Choroid plexus epithelial cell (primary cell): ENCODE data around the gene SEPTIN5.
"Not testable (repeated sequence)": the region's sequence is repeated elsewhere in the genome, so short reads cannot be mapped to it uniquely, and the experiment has no call there.

Source experiments
- DNase-seq: peaks from one replicate; pipeline ENCODE4 v3.0.0-alpha.2; 2010; ENCODE audit warnings: low read depth
- H3K4me3 ChIP-seq: 2 replicates; pipeline ENCODE4 v1.5.1; 2011; ENCODE audit warnings: low read depth, mild to moderate bottlenecking, control low read depth, low read length, moderate library complexity
- TF ChIP-seq, protein P1 (sequence below): conservative IDR thresholded peaks from 2 replicates; pipeline ENCODE4 v1.5.1; 2011; ENCODE audit warnings: low read depth, mild to moderate bottlenecking, control low read depth, inconsistent platforms, low read length, moderate library complexity

The SEPTIN5 gene

DNA sequence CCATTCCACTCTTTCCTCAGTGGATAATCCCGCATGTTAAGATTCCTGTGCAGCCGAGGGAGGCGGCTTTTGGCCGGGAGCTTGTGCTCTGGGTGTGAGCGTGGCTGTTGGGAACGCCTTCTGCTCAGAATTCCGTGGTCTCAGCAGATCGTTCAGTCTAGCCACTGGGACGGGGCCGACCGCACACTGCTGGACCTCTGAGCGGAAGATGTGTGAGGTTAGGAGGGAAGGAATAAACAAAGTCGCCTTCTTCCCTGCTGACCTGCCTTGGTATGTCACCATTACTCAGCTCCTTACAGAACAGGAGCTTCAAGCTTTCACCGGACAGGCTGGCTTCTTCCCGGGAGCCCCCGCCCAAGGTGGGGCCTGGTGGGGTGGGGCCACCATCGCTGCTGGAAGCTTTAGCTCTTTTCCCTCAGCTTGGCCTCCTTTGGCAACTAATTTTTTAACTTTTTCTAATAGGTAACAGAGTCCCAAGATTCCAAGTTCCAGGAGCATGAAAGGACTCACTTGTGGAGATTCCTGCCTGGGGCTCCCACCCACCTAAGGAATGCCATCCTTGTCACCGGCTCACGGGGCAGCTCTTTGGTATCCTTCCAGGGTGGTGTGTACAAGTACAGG lies 22.5 kb upstream of the SEPTIN5 start:
- peak overlapping the region; percentile 43 for H3K4me3 ChIP-seq
- TF ChIP-seq, protein P1, sequence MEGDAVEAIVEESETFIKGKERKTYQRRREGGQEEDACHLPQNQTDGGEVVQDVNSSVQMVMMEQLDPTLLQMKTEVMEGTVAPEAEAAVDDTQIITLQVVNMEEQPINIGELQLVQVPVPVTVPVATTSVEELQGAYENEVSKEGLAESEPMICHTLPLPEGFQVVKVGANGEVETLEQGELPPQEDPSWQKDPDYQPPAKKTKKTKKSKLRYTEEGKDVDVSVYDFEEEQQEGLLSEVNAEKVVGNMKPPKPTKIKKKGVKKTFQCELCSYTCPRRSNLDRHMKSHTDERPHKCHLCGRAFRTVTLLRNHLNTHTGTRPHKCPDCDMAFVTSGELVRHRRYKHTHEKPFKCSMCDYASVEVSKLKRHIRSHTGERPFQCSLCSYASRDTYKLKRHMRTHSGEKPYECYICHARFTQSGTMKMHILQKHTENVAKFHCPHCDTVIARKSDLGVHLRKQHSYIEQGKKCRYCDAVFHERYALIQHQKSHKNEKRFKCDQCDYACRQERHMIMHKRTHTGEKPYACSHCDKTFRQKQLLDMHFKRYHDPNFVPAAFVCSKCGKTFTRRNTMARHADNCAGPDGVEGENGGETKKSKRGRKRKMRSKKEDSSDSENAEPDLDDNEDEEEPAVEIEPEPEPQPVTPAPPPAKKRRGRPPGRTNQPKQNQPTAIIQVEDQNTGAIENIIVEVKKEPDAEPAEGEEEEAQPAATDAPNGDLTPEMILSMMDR: no peak
- peak; percentile 72 for DNase-seq

- DNase-seq: no peak
- H3K4me3 ChIP-seq: no peak overlapping the region
- TF ChIP-seq, protein P1: no peak
These were observed 20.7 kb upstream of the SEPTIN5 start for GRCh38 chr22:19693581-19693980.

DNA sequence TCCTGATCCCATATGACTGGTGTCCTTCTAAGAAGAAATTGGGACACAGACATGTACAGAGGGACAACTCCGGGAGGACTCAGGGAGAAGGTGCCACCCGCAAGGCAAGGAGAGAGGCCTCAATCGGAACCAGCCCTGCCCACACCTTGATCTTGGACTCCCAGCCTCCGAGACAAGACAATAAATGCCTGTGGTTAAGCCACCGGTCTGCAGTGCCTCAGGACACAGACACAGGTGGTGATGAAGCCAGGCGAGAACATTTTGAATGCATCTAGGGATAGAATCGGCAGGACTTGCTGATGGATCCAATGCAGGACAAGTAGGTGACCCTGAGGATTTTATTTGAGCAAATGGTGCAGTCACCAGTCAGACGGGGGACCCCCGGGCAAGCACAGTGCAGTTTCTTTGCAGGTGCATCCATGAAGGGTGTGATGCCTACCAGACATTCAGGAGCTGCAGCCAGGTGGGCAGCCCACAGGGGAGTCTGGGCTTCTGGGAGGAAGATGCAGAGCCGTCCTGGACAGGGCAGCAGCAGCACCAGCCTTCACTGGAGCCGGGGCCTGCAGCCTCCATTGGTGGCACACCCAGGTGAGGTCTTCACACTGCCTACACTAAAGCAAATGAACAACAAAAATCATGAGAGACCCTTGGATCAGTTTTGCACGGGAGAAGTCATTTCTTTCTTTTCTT lies 20.2 kb upstream of the SEPTIN5 start:
- TF ChIP-seq, protein P1: no peak
- no peak for DNase-seq
- no peak overlapping the region for H3K4me3 ChIP-seq

DNA sequence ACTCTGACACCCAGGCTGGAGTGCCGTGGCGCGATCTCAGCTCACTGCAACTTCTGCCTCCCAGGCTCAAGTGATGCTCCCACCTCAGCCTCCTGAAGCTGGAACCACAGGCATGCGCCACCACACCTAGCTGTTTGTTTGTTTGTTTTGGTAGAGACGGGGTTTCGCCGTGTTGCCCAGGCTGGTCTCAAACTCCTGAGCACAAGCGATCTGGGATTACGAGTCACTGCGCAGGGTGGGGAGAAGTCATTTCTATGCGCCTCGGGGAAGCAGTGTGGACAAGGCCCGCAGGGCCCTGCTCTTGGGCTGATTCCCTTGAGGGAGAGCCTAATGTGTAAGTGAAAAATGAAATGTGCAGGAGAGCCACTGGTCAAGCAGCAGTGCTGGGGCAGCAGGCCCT lies 19.6 kb upstream of the SEPTIN5 start:
- TF ChIP-seq, protein P1: no peak

GRCh38 chr22:19696504-19697276 lies 17.6 kb upstream of the SEPTIN5 start:
- TF ChIP-seq, protein P1: no peak
- DNase-seq: no peak
- no peak overlapping the region for H3K4me3 ChIP-seq

More for the DNA sequence above, 19.6 kb upstream of the SEPTIN5 start:
- H3K4me3 ChIP-seq: no peak overlapping the region
- DNase-seq: no peak

- H3K4me3 ChIP-seq, DNase-seq: not testable (repeated sequence)
These were observed 16.4 kb upstream of the SEPTIN5 start for GRCh38 chr22:19697871-19698270.

DNA sequence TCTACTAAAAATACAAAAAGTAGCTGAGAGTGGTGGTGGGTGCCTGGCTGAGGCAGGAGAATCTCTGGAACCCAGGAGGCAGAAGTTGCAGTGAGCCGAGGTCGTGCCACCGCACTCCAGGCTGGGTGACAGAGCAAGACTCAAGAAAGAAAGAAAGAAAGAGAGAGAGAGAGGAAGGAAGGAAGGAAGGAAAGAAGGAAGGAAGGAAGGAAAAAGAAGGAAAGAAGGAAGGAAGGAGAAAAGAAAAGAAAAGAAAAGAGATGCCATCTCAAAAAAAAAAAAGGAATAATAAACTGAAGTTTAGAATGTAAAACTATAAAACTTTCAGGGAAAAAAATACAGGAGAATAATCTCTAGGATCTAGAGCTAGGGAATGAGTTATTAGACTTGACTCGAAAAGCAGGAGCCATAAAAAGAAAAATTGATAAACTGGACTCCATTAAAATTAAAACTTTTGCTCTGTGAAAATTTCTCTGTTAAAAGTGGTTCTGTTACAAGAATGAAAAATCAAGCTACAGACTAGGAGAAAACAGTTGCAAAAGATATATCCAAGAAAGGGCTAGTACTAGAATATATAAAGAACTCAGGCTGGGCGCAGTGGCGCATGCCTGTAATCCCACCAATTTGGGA lies 13.4 kb upstream of the SEPTIN5 start:
- H3K4me3 ChIP-seq: no peak overlapping the region
- TF ChIP-seq, protein P1: no peak
- no peak for DNase-seq
